Common myeloid progenitor, CD34-positive (primary cell): ENCODE data around the gene ARHGAP9.
"Not testable (repeated sequence)": the region's sequence is repeated elsewhere in the genome, so short reads cannot be mapped to it uniquely, and the experiment has no call there.

Source experiments
- CTCF ChIA-PET: fragments of 350-600 bp; sonication (Branson Sonifier 250); formaldehyde crosslinking; loops from one replicate; lab custom pipeline; 2021; ENCODE audit warnings: antibody characterized with exemption; lab: Charles Lee
- POLR2A ChIA-PET: fragments of 350-600 bp; sonication (Branson Sonifier 250); formaldehyde crosslinking; loops from one replicate; lab custom pipeline; 2021; ENCODE audit warnings: antibody characterized with exemption; lab: Charles Lee
- DNase-seq, 3 donors: peaks; one replicate each; pipeline versions ENCODE4 v3.0.0 to v3.0.0-alpha.2; 2013
- H3K27ac ChIP-seq, 2 experiments: 1 replicate in 1 of 2; 2 replicates in 1 of 2; pipeline ENCODE4 v1.7.0; 2013; ENCODE audit warnings: inconsistent platforms in 2 of 2, low read length in 2 of 2, mild to moderate bottlenecking in 2 of 2, low read depth in 1 of 2, moderate library complexity in 1 of 2; ENCODE audit not compliant: severe bottlenecking in 2 of 2, insufficient read depth in 1 of 2, poor library complexity in 1 of 2
- H3K27me3 ChIP-seq, 5 experiments: replicated peaks in 2 of 5; 1 replicate in 3 of 5; 2 replicates in 2 of 5; pipeline versions ENCODE4 v1.6.1 to v1.7.0; 2013; ENCODE audit warnings: low read length in 4 of 5, mild to moderate bottlenecking in 2 of 5, moderate library complexity in 2 of 5, inconsistent platforms in 1 of 5; ENCODE audit not compliant: insufficient read depth in 5 of 5, control insufficient read depth in 4 of 5
- H3K36me3 ChIP-seq, 4 experiments: 1 replicate in 2 of 4; 2 replicates in 2 of 4; pipeline versions ENCODE4 v1.6.1 to v1.7.0; 2013; ENCODE audit warnings: low read length in 3 of 4, control low read depth in 1 of 4, mild to moderate bottlenecking in 1 of 4; ENCODE audit not compliant: control insufficient read depth in 4 of 4, insufficient read depth in 4 of 4
- H3K4me1 ChIP-seq, 4 experiments: 1 replicate in 3 of 4; 2 replicates in 1 of 4; pipeline versions ENCODE4 v1.6.1 to v1.7.1; 2013; ENCODE audit warnings: low read length in 3 of 4, mild to moderate bottlenecking in 3 of 4, control low read depth in 1 of 4, inconsistent platforms in 1 of 4, moderate library complexity in 1 of 4; ENCODE audit not compliant: control insufficient read depth in 4 of 4, insufficient read depth in 4 of 4; ENCODE audit errors: control extremely low read depth in 1 of 4
- H3K4me3 ChIP-seq, 7 experiments: 1 replicate in 4 of 7; 2 replicates in 3 of 7; pipeline versions ENCODE4 v1.5.1 to v1.7.0; 2013; ENCODE audit warnings: mild to moderate bottlenecking in 7 of 7, low read length in 6 of 7, moderate library complexity in 6 of 7, inconsistent platforms in 2 of 7, low read depth in 2 of 7, control low read depth in 1 of 7; ENCODE audit not compliant: insufficient read depth in 4 of 7, control insufficient read depth in 1 of 7; ENCODE audit errors: extremely low read depth in 1 of 7
- H3K9me3 ChIP-seq, 5 experiments: 1 replicate in 4 of 5; 2 replicates in 1 of 5; pipeline versions ENCODE4 v1.6.1 to v1.7.1; 2013; ENCODE audit warnings: low read length in 4 of 5, mild to moderate bottlenecking in 2 of 5, inconsistent platforms in 1 of 5, low read depth in 1 of 5, moderate library complexity in 1 of 5; ENCODE audit not compliant: control insufficient read depth in 4 of 5, insufficient read depth in 2 of 5; ENCODE audit errors: control extremely low read depth in 1 of 5
- WGBS: methylation state at CpG from one replicate; pipeline ENCODE4 v1.1.5; 2013; ENCODE audit not compliant: insufficient coverage; 5-methylcytosine and 5-hydroxymethylcytosine counted together

ARHGAP9 gene

GRCh38 chr12:57502311-57502969, 22.8 kb upstream of the ARHGAP9 start:
- CTCF ChIA-PET, result interaction anchor here (1.0 to 1.4 kb wide), 3 partner anchors 7 to 16 kb away, joined by 3 to 5 read pairs (median 4); no protein-coding TSS in a partner anchor
- H3K9me3 ChIP-seq, H3K4me1 ChIP-seq, DNase-seq, H3K27me3 ChIP-seq, H3K27ac ChIP-seq, H3K4me3 ChIP-seq: not testable (repeated sequence)
- 98% methylated on average over 10 of the region's 22 CpGs for WGBS
- POLR2A ChIA-PET, result interaction anchor here (0.5 to 3.2 kb wide), 2 partner anchors 13 to 15 kb away, joined by 4 to 11 read pairs; no protein-coding TSS in a partner anchor
- peaks cover 24 to 80% (median 55%) of the 10 kb centered on the region in 4 experiments for H3K36me3 ChIP-seq

GRCh38 chr12:57500213-57500612, 20.5 kb upstream of the ARHGAP9 start:
- Histone ChIP-seq H3K36me3 (peaks cover 24 to 82% (median 55%) of the 10 kb centered on the region in 4 experiments), H3K27ac (no peak overlapping the region), H3K4me1 (no peaks in the 10 kb centered on the region), H3K4me3 (no peak overlapping the region), H3K27me3 (no peaks in the 10 kb centered on the region), H3K9me3 (no peaks in the 10 kb centered on the region)
- no peak for DNase-seq
- ChIA-PET POLR2A (no interaction called here), CTCF (interaction anchor here (1.3 to 1.6 kb wide), 4 partner anchors 25 to 47 kb away, joined by 3 to 4 read pairs (median 3); no protein-coding TSS in a partner anchor)
- WGBS, result 96% methylated on average over 10 of the region's 11 CpGs

- no peaks in the 10 kb centered on the region for H3K27me3 ChIP-seq
- WGBS, result 100% methylated on average over 3 of the region's 4 CpGs
- H3K9me3 ChIP-seq, result no peaks in the 10 kb centered on the region
- H3K27ac ChIP-seq, result no peak overlapping the region
- DNase-seq, result no peak
- POLR2A ChIA-PET, result interaction anchor here (0.7 kb wide), 1 partner anchor 200 kb away, joined by 5 read pairs; no protein-coding TSS in a partner anchor
- H3K4me3 ChIP-seq, result no peak overlapping the region
- CTCF ChIA-PET, result interaction anchor here (0.9 to 1.6 kb wide), 2 partner anchors 17 to 24 kb away, joined by 3 to 4 read pairs; no protein-coding TSS in a partner anchor
- H3K36me3 ChIP-seq, result peaks cover 19 to 70% (median 46%) of the 10 kb centered on the region in 4 experiments
- no peaks in the 10 kb centered on the region for H3K4me1 ChIP-seq
These were observed 18.9 kb upstream of the ARHGAP9 start for GRCh38 chr12:57498571-57498970.

- Histone ChIP-seq H3K27ac (no peak overlapping the region), H3K36me3 (peaks cover 19 to 67% (median 46%) of the 10 kb centered on the region in 4 experiments), H3K9me3 (no peaks in the 10 kb centered on the region), H3K4me1 (no peaks in the 10 kb centered on the region), H3K4me3 (no peak overlapping the region), H3K27me3 (no peaks in the 10 kb centered on the region)
- POLR2A ChIA-PET, result no interaction called here
- WGBS, result 97% methylated on average over 8 of the region's 9 CpGs
- CTCF ChIA-PET, result no interaction called here
- DNase-seq, result no peak
These were observed 18.5 kb upstream of the ARHGAP9 start for GRCh38 chr12:57498132-57498502.

GRCh38 chr12:57497223-57498131, 17.8 kb upstream of the ARHGAP9 start:
- DNase-seq, result no peak
- H3K36me3 ChIP-seq, result peaks cover 21 to 69% (median 52%) of the 10 kb centered on the region in 4 experiments
- no peaks in the 10 kb centered on the region for H3K9me3 ChIP-seq
- CTCF ChIA-PET, result interaction anchor here (0.8 to 1.7 kb wide), 5 partner anchors 15 to 35 kb away, joined by 3 to 6 read pairs (median 4); no protein-coding TSS in a partner anchor
- POLR2A ChIA-PET, result interaction anchor here (0.7 kb wide), 1 partner anchor 41 kb away, joined by 6 read pairs; no protein-coding TSS in a partner anchor
- H3K27ac ChIP-seq, result no peak overlapping the region
- no peaks in the 10 kb centered on the region for H3K4me1 ChIP-seq
- H3K27me3 ChIP-seq, result no peaks in the 10 kb centered on the region
- WGBS, result 98% methylated on average over 12 of the region's 12 CpGs
- H3K4me3 ChIP-seq, result no peak overlapping the region

GRCh38 chr12:57496822-57497221, 17.2 kb upstream of the ARHGAP9 start:
- Histone ChIP-seq H3K4me3 (no peak overlapping the region), H3K4me1 (no peaks in the 10 kb centered on the region), H3K36me3 (peaks cover 21 to 68% (median 48%) of the 10 kb centered on the region in 4 experiments), H3K27me3 (no peaks in the 10 kb centered on the region), H3K27ac (no peak overlapping the region), H3K9me3 (no peaks in the 10 kb centered on the region)
- CTCF ChIA-PET, result interaction anchor here (0.8 to 1.7 kb wide), 5 partner anchors 16 to 35 kb away, joined by 3 to 6 read pairs (median 4); no protein-coding TSS in a partner anchor
- no peak for DNase-seq
- POLR2A ChIA-PET, result interaction anchor here (0.7 kb wide), 1 partner anchor 42 kb away, joined by 6 read pairs; no protein-coding TSS in a partner anchor
